Heart left ventricle (tissue), 13 donors: Measurements from ENCODE around the gene BNIP1.

Experiments
- CTCF ChIP-seq, 12 donors: fragments of 200-600 bp; sonication (generic) in 4 of 12; IDR thresholded peaks; one replicate each; pipeline versions ENCODE4 v1.5.0 to v1.8.0; 2018 to 2022; ENCODE audit warnings: antibody characterized with exemption in 12 of 12, mild to moderate bottlenecking in 5 of 12
- POLR2A ChIP-seq, 2 donors: fragments of 450-650 bp; IDR thresholded peaks; one replicate each; pipeline ENCODE4 v1.6.1; 2017; ENCODE audit warnings: antibody characterized with exemption in 2 of 2, mild to moderate bottlenecking in 2 of 2, moderate library complexity in 2 of 2
- donor health status: ischemic (EF 13 %, LVEDD 7.1; RV severe dilation, severe dysfunction).
- donor health status: DM: no; HTN: yes; CAD: no.
- donor health status: DM: no; HTN: no; CAD: no.
- donor health status: ischemic (EF 25% LVEDD 6.9; RV normal size, moderate dysfunction).
- donor health status: ischemic (EF 25% LVEDD 5.7; RV mildly dilated, moderate dysfunction).
- donor health status: ischemic (EF 35%, LVEDD 5.7; RV mildly dilated, moderate dysfunction).
- donor health status: nonischemic (EF 11% LVEDD 7.7; RV severe dilation, severe dysfunction).
- donor health status: DM: yes; HTN: yes; CAD: no.
- donor health status: PGD.
- donor health status: ischemic (EF 29% LVEDD 5.4; RV normal size, mild dysfunction).
- donor health status: nonischemic (EF 23%, LVEDD 6.1; RV moderate dilation, normal function).

GRCh38 chr5:173191015-173191414 is 46.7 kb downstream of the BNIP1 start:
- no peak for TF ChIP-seq CTCF (IDR thresholded peaks at IDR 0.05)
- no peak for TF ChIP-seq POLR2A (IDR thresholded peaks at IDR 0.05)
